GM10248 (cell line): Measurements from ENCODE around the gene PBXIP1.

Experiments used
- CTCF ChIA-PET: fragments of 300-600 bp; sonication (Branson Sonifier 250); formaldehyde crosslinking; extraction: SDS; loops from one replicate; lab custom pipeline; 2021; ENCODE audit warnings: antibody characterized with exemption; lab: Yijun Ruan, JAX
- POLR2A ChIA-PET: fragments of 350-650 bp; sonication (Branson Sonifier 250); formaldehyde crosslinking; extraction: SDS; loops from one replicate; lab custom pipeline; 2020; ENCODE audit warnings: antibody characterized with exemption; lab: Yijun Ruan, JAX
- DNase-seq: peaks from one replicate; pipeline ENCODE4 v3.0.0; 2012; ENCODE audit errors: extremely low spot score
- CTCF ChIP-seq: IDR thresholded peaks from 2 replicates; pipeline ENCODE4 v1.5.1; 2012; ENCODE audit warnings: mild to moderate bottlenecking, low read depth; ENCODE audit errors: extremely low read depth, missing control alignments, control extremely low read depth

The PBXIP1 gene

GRCh38 chr1:154963643-154964042 lies 7.7 kb upstream of the PBXIP1 start:
- no peak for DNase-seq
- ChIA-PET POLR2A (no interaction called here), CTCF (interaction anchor here (4.7 kb wide), 1 partner anchor 8 kb away, joined by 51 read pairs; the partner anchor contains the start of gene SHC1)
- no peak for TF ChIP-seq CTCF

GRCh38 chr1:154962795-154963330 lies 7.0 kb upstream of the PBXIP1 start:
- DNase-seq = no peak
- ChIA-PET CTCF (interaction anchor here (0.7 to 4.7 kb wide), 4 partner anchors 9 to 335 kb away, joined by 3 to 51 read pairs (median 10); partner anchors contain the start of gene SHC1), POLR2A (no interaction called here)
- TF ChIP-seq CTCF = no peak

GRCh38 chr1:154962156-154962749 lies 6.4 kb upstream of the PBXIP1 start:
- DNase-seq = peak; percentile 40
- TF ChIP-seq CTCF = no peak
- ChIA-PET POLR2A (interaction anchor here (0.8 kb wide), 1 partner anchor 26 kb away, joined by 3 read pairs; the partner anchor contains the start of gene PMVK), CTCF (interaction anchor here (0.7 to 4.7 kb wide), 11 partner anchors 9 to 335 kb away, joined by 3 to 51 read pairs (median 5); partner anchors contain the start of genes EFNA4, PMVK and SHC1)

GRCh38 chr1:154961207-154962155 lies 5.6 kb upstream of the PBXIP1 start, which contains the start of gene PYGO2:
Gene PYGO2 (minus strand): TSS chr1:154961782. CDS start chr1:154961576, 206 bp downstream.
- POLR2A ChIA-PET = interaction anchor here (0.8 to 1.0 kb wide), 3 partner anchors 9 to 25 kb away, joined by 3 to 4 read pairs (median 3); partner anchors contain the start of genes PMVK and SHC1
- peak; percentile 76 for TF ChIP-seq CTCF
- CTCF ChIA-PET = interaction anchor here (0.7 to 4.7 kb wide), 23 partner anchors 10 to 402 kb away, joined by 3 to 51 read pairs (median 4); partner anchors contain the start of genes EFNA4, PMVK and SHC1
- peak; percentile 88 for DNase-seq

GRCh38 chr1:154960446-154961136 lies 4.7 kb upstream of the PBXIP1 start:
- no peak for TF ChIP-seq CTCF
- no peak for DNase-seq
- CTCF ChIA-PET = interaction anchor here (0.7 to 4.7 kb wide), 22 partner anchors 10 to 401 kb away, joined by 3 to 51 read pairs (median 4); partner anchors contain the start of genes EFNA4, PMVK and SHC1
- POLR2A ChIA-PET = interaction anchor here (0.9 to 1.0 kb wide), 2 partner anchors 10 to 12 kb away, joined by 3 to 4 read pairs; partner anchors contain the start of gene SHC1
